ENCODE results near the gene SLC28A1.

DNA sequence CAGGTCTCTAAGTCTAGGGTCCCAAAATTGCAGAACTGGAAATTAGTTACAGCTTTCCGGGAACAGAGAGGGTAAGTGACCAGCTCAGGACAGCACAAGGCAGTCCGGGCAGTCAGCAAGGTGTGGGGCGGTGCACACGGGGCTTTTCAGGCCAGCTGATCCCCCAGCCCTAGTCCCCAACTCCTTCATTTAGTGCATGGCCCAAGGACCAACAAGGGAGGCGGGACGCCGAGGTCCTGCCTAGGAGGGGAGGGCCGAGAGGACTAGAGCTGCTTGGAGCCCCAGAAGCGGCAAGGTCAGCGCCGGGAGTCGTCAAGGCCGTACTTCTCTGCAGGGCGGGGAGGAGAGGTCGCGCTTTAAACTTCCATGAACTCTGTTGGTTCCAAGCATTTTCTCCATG is 95.2 kb downstream of the SLC28A1 start:
- TF ChIP-seq POLR2A (IDR thresholded peaks at IDR 0.05; ENCODE audit: borderline replicate concordance, extremely low read depth, insufficient read depth, insufficient read length) (no peak), YY1 (IDR thresholded peaks at IDR 0.05; ENCODE audit: extremely low read depth, insufficient replicate concordance, low read depth, low read length) (no peak), SP1 (IDR thresholded peaks at IDR 0.05; ENCODE audit: low read depth) (no peak), SIN3A (IDR thresholded peaks at IDR 0.05; ENCODE audit: low read depth) (no peak), EZH2 (IDR thresholded peaks at IDR 0.05) (no peak), POLR2AphosphoS5 (IDR thresholded peaks at IDR 0.05; ENCODE audit: low read depth, low read length) (no peak), CEBPB (IDR thresholded peaks at IDR 0.05; ENCODE audit: low read depth) (no peak), ZNF274 (IDR thresholded peaks at IDR 0.05; ENCODE audit: low read depth, low read length) (no peak), TCF7L2 (IDR thresholded peaks at IDR 0.05; ENCODE audit: borderline replicate concordance, extremely low read depth, insufficient read depth, insufficient read length) (no peak)
- TF ChIP-seq, protein P1, sequence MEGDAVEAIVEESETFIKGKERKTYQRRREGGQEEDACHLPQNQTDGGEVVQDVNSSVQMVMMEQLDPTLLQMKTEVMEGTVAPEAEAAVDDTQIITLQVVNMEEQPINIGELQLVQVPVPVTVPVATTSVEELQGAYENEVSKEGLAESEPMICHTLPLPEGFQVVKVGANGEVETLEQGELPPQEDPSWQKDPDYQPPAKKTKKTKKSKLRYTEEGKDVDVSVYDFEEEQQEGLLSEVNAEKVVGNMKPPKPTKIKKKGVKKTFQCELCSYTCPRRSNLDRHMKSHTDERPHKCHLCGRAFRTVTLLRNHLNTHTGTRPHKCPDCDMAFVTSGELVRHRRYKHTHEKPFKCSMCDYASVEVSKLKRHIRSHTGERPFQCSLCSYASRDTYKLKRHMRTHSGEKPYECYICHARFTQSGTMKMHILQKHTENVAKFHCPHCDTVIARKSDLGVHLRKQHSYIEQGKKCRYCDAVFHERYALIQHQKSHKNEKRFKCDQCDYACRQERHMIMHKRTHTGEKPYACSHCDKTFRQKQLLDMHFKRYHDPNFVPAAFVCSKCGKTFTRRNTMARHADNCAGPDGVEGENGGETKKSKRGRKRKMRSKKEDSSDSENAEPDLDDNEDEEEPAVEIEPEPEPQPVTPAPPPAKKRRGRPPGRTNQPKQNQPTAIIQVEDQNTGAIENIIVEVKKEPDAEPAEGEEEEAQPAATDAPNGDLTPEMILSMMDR (IDR thresholded peaks at IDR 0.05 in 2 of 3, conservative IDR thresholded peaks at IDR 0.05 in 1 of 3; ENCODE audit: borderline replicate concordance in 1 of 3, insufficient read depth in 1 of 3, low read depth in 2 of 3, low read length in 2 of 3): no peak
- TF ChIP-seq, protein P2, sequence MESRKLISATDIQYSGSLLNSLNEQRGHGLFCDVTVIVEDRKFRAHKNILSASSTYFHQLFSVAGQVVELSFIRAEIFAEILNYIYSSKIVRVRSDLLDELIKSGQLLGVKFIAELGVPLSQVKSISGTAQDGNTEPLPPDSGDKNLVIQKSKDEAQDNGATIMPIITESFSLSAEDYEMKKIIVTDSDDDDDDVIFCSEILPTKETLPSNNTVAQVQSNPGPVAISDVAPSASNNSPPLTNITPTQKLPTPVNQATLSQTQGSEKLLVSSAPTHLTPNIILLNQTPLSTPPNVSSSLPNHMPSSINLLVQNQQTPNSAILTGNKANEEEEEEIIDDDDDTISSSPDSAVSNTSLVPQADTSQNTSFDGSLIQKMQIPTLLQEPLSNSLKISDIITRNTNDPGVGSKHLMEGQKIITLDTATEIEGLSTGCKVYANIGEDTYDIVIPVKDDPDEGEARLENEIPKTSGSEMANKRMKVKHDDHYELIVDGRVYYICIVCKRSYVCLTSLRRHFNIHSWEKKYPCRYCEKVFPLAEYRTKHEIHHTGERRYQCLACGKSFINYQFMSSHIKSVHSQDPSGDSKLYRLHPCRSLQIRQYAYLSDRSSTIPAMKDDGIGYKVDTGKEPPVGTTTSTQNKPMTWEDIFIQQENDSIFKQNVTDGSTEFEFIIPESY (IDR thresholded peaks at IDR 0.05; ENCODE audit: extremely low read depth, insufficient replicate concordance, low read length): no peak
- TF ChIP-seq, protein P3, sequence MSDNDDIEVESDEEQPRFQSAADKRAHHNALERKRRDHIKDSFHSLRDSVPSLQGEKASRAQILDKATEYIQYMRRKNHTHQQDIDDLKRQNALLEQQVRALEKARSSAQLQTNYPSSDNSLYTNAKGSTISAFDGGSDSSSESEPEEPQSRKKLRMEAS (IDR thresholded peaks at IDR 0.05): no peak
- TF ChIP-seq, protein P4, sequence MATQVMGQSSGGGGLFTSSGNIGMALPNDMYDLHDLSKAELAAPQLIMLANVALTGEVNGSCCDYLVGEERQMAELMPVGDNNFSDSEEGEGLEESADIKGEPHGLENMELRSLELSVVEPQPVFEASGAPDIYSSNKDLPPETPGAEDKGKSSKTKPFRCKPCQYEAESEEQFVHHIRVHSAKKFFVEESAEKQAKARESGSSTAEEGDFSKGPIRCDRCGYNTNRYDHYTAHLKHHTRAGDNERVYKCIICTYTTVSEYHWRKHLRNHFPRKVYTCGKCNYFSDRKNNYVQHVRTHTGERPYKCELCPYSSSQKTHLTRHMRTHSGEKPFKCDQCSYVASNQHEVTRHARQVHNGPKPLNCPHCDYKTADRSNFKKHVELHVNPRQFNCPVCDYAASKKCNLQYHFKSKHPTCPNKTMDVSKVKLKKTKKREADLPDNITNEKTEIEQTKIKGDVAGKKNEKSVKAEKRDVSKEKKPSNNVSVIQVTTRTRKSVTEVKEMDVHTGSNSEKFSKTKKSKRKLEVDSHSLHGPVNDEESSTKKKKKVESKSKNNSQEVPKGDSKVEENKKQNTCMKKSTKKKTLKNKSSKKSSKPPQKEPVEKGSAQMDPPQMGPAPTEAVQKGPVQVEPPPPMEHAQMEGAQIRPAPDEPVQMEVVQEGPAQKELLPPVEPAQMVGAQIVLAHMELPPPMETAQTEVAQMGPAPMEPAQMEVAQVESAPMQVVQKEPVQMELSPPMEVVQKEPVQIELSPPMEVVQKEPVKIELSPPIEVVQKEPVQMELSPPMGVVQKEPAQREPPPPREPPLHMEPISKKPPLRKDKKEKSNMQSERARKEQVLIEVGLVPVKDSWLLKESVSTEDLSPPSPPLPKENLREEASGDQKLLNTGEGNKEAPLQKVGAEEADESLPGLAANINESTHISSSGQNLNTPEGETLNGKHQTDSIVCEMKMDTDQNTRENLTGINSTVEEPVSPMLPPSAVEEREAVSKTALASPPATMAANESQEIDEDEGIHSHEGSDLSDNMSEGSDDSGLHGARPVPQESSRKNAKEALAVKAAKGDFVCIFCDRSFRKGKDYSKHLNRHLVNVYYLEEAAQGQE (IDR thresholded peaks at IDR 0.05; ENCODE audit: low read depth): no peak
